ENCODE results near the gene LAMB1.

The LAMB1 gene

DNA sequence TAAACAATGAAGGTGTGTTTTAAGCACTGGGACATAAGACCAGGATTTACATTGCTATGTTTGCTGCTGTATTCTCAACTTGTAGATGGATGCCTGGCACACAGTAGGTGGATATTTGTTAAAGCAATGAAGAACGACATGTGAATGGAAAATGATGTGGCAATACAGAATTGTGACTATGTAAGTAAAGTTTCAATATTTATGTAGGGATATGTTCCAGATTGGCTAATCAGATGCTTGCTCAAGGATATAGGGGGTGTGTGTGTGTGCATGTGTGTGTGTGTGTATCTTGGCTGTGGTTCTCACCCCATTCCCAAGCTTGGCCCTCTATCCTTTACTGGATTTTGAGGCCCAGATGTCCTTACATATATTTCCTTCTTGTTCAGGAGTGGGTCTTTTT, 42.7 kb upstream of the LAMB1 start:
- no peaks in the 10 kb centered on the region for H3K9me3 Mint-ChIP-seq
- peak overlapping the region in 2 of 3 experiments; percentile 27 to 55 for H3K27ac Mint-ChIP-seq
- H3K27me3 Mint-ChIP-seq (ENCODE audit: low read depth): peaks cover 4% of the 10 kb centered on the region
- no peak for TF ChIP-seq CTCF (IDR thresholded peaks at IDR 0.05; ENCODE audit: unreplicated experiment in 3 of 3)
- no peaks in the 10 kb centered on the region for H3K36me3 Mint-ChIP-seq (ENCODE audit: low read depth)
- peaks cover 15% of the 10 kb centered on the region for H3K4me1 Mint-ChIP-seq
- H3K4me3 Mint-ChIP-seq: no peak overlapping the region

DNA sequence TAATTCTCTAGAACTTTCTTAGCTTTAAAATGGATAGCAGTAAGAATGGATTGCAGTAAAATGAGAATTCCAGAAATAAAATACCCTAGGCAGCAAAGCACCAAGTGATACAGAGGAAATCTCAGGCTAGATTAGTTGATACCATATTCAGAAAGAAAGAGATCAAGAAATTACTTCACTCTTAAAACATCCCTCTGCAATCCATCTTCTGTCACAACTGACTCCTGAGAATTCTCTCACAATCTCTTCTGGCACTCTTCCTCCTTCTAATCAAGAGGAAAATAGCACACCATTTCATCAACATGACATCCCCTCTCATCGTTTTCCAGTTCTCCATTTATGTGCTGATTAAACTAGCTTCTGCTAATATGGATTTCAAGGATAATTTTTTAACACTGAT, 42.2 kb upstream of the LAMB1 start:
- Mint-ChIP-seq H3K4me1 (peaks cover 15% of the 10 kb centered on the region), H3K36me3 (ENCODE audit: low read depth) (no peaks in the 10 kb centered on the region), H3K9me3 (no peaks in the 10 kb centered on the region), H3K4me3 (no peak overlapping the region), H3K27ac (peak overlapping the region in 2 of 3 experiments; percentile 27 to 55), H3K27me3 (ENCODE audit: low read depth) (peaks cover 4% of the 10 kb centered on the region)
- TF ChIP-seq CTCF (IDR thresholded peaks at IDR 0.05; ENCODE audit: unreplicated experiment in 3 of 3): no peak

GRCh38 chr7:108044345-108044744, 41.4 kb upstream of the LAMB1 start:
- Mint-ChIP-seq H3K27ac (peak overlapping the region; percentile 70 to 85 (median 72)), H3K36me3 (ENCODE audit: low read depth) (no peaks in the 10 kb centered on the region), H3K27me3 (ENCODE audit: low read depth) (peaks cover 4% of the 10 kb centered on the region), H3K9me3 (no peaks in the 10 kb centered on the region), H3K4me3 (no peak overlapping the region), H3K4me1 (peaks cover 15% of the 10 kb centered on the region)
- TF ChIP-seq CTCF (IDR thresholded peaks at IDR 0.05; ENCODE audit: unreplicated experiment in 3 of 3): no peak

- Mint-ChIP-seq H3K4me1 (peaks cover under 1% of the 10 kb centered on the region), H3K4me3 (no peak overlapping the region), H3K27ac (no peak overlapping the region), H3K9me3 (no peaks in the 10 kb centered on the region), H3K36me3 (ENCODE audit: low read depth) (no peaks in the 10 kb centered on the region), H3K27me3 (ENCODE audit: low read depth) (no peaks in the 10 kb centered on the region)
- TF ChIP-seq CTCF (IDR thresholded peaks at IDR 0.05; ENCODE audit: unreplicated experiment in 3 of 3): no peak
These were observed 36.0 kb upstream of the LAMB1 start for GRCh38 chr7:108038986-108039385.

GRCh38 chr7:108037741-108038140, 34.8 kb upstream of the LAMB1 start:
- Mint-ChIP-seq H3K9me3 (no peaks in the 10 kb centered on the region), H3K4me1 (no peaks in the 10 kb centered on the region), H3K27ac (no peak overlapping the region), H3K36me3 (ENCODE audit: low read depth) (no peaks in the 10 kb centered on the region), H3K4me3 (no peak overlapping the region), H3K27me3 (ENCODE audit: low read depth) (no peaks in the 10 kb centered on the region)
- TF ChIP-seq CTCF (IDR thresholded peaks at IDR 0.05; ENCODE audit: unreplicated experiment in 3 of 3): no peak

GRCh38 chr7:108037140-108037539, 34.2 kb upstream of the LAMB1 start:
- H3K27me3 Mint-ChIP-seq (ENCODE audit: low read depth): no peaks in the 10 kb centered on the region
- H3K4me3 Mint-ChIP-seq: no peak overlapping the region
- no peaks in the 10 kb centered on the region for H3K36me3 Mint-ChIP-seq (ENCODE audit: low read depth)
- H3K4me1 Mint-ChIP-seq: no peaks in the 10 kb centered on the region
- H3K27ac Mint-ChIP-seq: no peak overlapping the region
- H3K9me3 Mint-ChIP-seq: no peaks in the 10 kb centered on the region
- TF ChIP-seq CTCF (IDR thresholded peaks at IDR 0.05; ENCODE audit: unreplicated experiment in 3 of 3): no peak
